Panc1 (cell line): ENCODE data around the gene TARBP2.

Experiments
- CTCF ChIP-seq: fragments of 450-650 bp; IDR thresholded peaks from 2 replicates; pipeline ENCODE4 v1.5.1; 2017; ENCODE audit warnings: mild to moderate bottlenecking
- SIN3A ChIP-seq: IDR thresholded peaks from 2 replicates; pipeline ENCODE4 v1.6.1; 2012; ENCODE audit warnings: low read depth, mild to moderate bottlenecking, low read length, moderate library complexity, borderline replicate concordance; ENCODE audit not compliant: insufficient read depth
- TCF7L2 ChIP-seq: IDR thresholded peaks from 2 replicates; pipeline ENCODE4 v1.6.1; 2011; ENCODE audit warnings: mild to moderate bottlenecking, low read depth, low read length, inconsistent platforms

GRCh38 chr12:53505555-53506449 is 4.7 kb downstream of the TARBP2 start:
- TF ChIP-seq CTCF (no peak), SIN3A (no peak), TCF7L2 (no peak)
